Neural progenitor cell (in vitro differentiated cells): ENCODE results near the gene FRY. TPM values are rescaled to one million over a fixed set of nuclear protein-coding genes. Genes with fewer than 3 reads are reported as not detected.

ENCODE experiments used
- DNase-seq: peaks from one replicate; pipeline ENCODE4 v3.0.0-alpha.2; 2016; ENCODE audit warnings: low spot score
- H2AFZ ChIP-seq: fragments of 200-600 bp; sonication (generic); replicated peaks from 2 replicates; pipeline ENCODE4 v1.6.1; 2016; ENCODE audit warnings: antibody characterized with exemption
- H3F3A ChIP-seq: fragments of 200-600 bp; sonication (generic); 2 replicates; pipeline ENCODE4 v1.6.1; 2016; ENCODE audit warnings: antibody characterized with exemption, low read depth
- H3K27ac ChIP-seq: fragments of 200-600 bp; sonication (generic); 2 replicates; pipeline ENCODE4 v1.5.1; 2016; ENCODE audit warnings: mild to moderate bottlenecking
- H3K27me3 ChIP-seq: fragments of 200-600 bp; sonication (generic); 2 replicates; pipeline ENCODE4 v1.6.1; 2016; ENCODE audit warnings: mild to moderate bottlenecking, moderate library complexity
- H3K36me3 ChIP-seq: fragments of 200-600 bp; sonication (generic); 2 replicates; pipeline ENCODE4 v1.5.1; 2016
- H3K4me1 ChIP-seq: fragments of 200-600 bp; sonication (generic); 2 replicates; pipeline ENCODE4 v1.6.1; 2016; ENCODE audit warnings: mixed run types
- H3K4me2 ChIP-seq: fragments of 200-600 bp; sonication (generic); 2 replicates; pipeline ENCODE4 v1.6.1; 2016
- H3K4me3 ChIP-seq: fragments of 200-600 bp; sonication (generic); 2 replicates; pipeline ENCODE4 v1.5.1; 2016
- H3K79me2 ChIP-seq: fragments of 200-600 bp; sonication (generic); 2 replicates; pipeline ENCODE4 v1.6.1; 2016; ENCODE audit warnings: low read depth
- H3K9ac ChIP-seq: fragments of 200-600 bp; sonication (generic); 2 replicates; pipeline ENCODE4 v1.6.1; 2016
- H3K9me3 ChIP-seq: fragments of 200-600 bp; sonication (generic); 2 replicates; pipeline ENCODE4 v1.5.1; 2016; ENCODE audit warnings: low read depth
- H4K20me1 ChIP-seq: fragments of 200-600 bp; sonication (generic); 2 replicates; pipeline ENCODE4 v1.6.1; 2016; ENCODE audit warnings: low read depth
- H3K27ac Mint-ChIP-seq: 3 replicates; pipeline ENCODE4 v1.8.0; 2021; ENCODE audit warnings: mixed read lengths
- H3K27me3 Mint-ChIP-seq: 2 replicates; pipeline ENCODE4 v1.8.0; 2022; ENCODE audit warnings: low read depth, mild to moderate bottlenecking, inconsistent platforms, moderate library complexity, mixed read lengths; ENCODE audit not compliant: insufficient read depth
- H3K36me3 Mint-ChIP-seq: 3 replicates; pipeline ENCODE4 v1.8.0; 2021; ENCODE audit warnings: mixed read lengths
- H3K4me1 Mint-ChIP-seq: 3 replicates; pipeline ENCODE4 v1.8.0; 2021; ENCODE audit warnings: mixed read lengths
- H3K4me3 Mint-ChIP-seq: 3 replicates; pipeline ENCODE4 v1.8.0; 2021; ENCODE audit warnings: mild to moderate bottlenecking, moderate library complexity, mixed read lengths
- H3K9me3 Mint-ChIP-seq: 3 replicates; pipeline ENCODE4 v1.8.0; 2020; ENCODE audit warnings: mixed read lengths
- CTCF ChIP-seq: fragments of 200-600 bp; sonication (generic); IDR thresholded peaks from 2 replicates; pipeline ENCODE4 v1.5.1; 2017; ENCODE audit warnings: antibody characterized with exemption, mild to moderate bottlenecking
- EZH2 ChIP-seq: fragments of 200-600 bp; sonication (generic); IDR thresholded peaks from 2 replicates; pipeline ENCODE4 v1.6.1; 2017; ENCODE audit warnings: antibody characterized with exemption, mild to moderate bottlenecking, moderate library complexity
- EZH2phosphoT487 ChIP-seq: fragments of 200-600 bp; sonication (generic); IDR thresholded peaks from 2 replicates; pipeline ENCODE4 v1.6.1; 2017; ENCODE audit warnings: antibody characterized with exemption
- total RNA-seq: library from RNA; depleted of rRNA; stranded (reverse); fragments of >200 nt; gene quantifications from 2 replicates; pipeline ENCODE4 v1.2.3, GENCODE V29; 2015; ENCODE audit warnings: low replicate concordance

FRY gene
- total RNA-seq, 1 donor from 2014 or later: 12.6 TPM

DNA sequence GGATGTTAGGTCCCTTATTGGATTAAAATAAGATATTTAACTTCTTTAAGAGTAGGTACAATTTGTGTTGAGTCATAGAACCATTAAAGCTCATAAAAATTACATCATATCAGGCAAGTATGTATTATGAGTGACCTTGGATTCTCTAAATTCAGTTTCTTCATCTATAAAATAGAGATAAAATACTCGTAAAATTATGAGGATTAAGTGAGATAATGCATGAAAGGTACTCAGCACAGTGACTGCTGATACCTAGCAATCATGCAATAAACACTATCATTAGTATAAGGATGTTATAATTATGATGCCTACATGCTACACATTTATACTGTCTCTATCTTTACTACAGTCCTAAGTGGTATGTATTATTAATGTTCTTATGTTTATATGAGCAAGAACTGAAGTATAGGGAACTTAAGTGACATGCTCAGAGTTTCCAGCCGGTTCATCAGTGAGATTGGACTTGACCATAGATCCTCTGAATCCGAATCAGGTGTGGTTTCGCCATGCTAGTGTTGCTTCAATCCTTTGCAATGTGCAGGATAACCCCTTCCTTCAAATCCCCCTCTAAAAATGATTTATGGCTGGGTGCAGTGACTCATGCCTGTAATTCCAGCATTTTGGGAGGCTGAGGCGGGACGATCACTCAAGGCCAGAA, 22.9 kb upstream of the FRY start:
- H3K9me3 Mint-ChIP-seq: no peaks in the 10 kb centered on the region
- Histone ChIP-seq H3K79me2 (no peaks in the 10 kb centered on the region), H3K36me3 (no peaks in the 10 kb centered on the region), H3K9me3 (no peaks in the 10 kb centered on the region), H3K9ac (no peak overlapping the region), H3K27ac (no peak overlapping the region), H4K20me1 (no peaks in the 10 kb centered on the region), H3K4me1 (peaks cover 5% of the 10 kb centered on the region), H3F3A (no peaks in the 10 kb centered on the region), H3K4me3 (no peak overlapping the region), H2AFZ (no peak overlapping the region), H3K4me2 (no peak overlapping the region), H3K27me3 (no peaks in the 10 kb centered on the region)
- peaks cover 7% of the 10 kb centered on the region for H3K4me1 Mint-ChIP-seq
- no peak for TF ChIP-seq CTCF
- TF ChIP-seq EZH2: no peak
- TF ChIP-seq EZH2phosphoT487: no peak
- no peaks in the 10 kb centered on the region for H3K36me3 Mint-ChIP-seq
- no peak for DNase-seq
- peaks cover 4% of the 10 kb centered on the region for H3K27me3 Mint-ChIP-seq
- no peak overlapping the region for H3K4me3 Mint-ChIP-seq
- H3K27ac Mint-ChIP-seq: no peak overlapping the region

- DNase-seq: no peak
- H3K9me3 Mint-ChIP-seq: no peaks in the 10 kb centered on the region
- no peak overlapping the region for H2AFZ ChIP-seq
- no peak for TF ChIP-seq EZH2
- TF ChIP-seq EZH2phosphoT487: no peak
- no peak for TF ChIP-seq CTCF
- no peaks in the 10 kb centered on the region for H3K36me3 Mint-ChIP-seq
- H3K27me3 Mint-ChIP-seq: peaks cover 4% of the 10 kb centered on the region
- peaks cover 8% of the 10 kb centered on the region for H3K4me1 ChIP-seq
- H4K20me1 ChIP-seq: no peaks in the 10 kb centered on the region
- H3K36me3 ChIP-seq: no peaks in the 10 kb centered on the region
- no peak overlapping the region for H3K27ac Mint-ChIP-seq
- H3K27me3 ChIP-seq: no peaks in the 10 kb centered on the region
- H3K27ac ChIP-seq: no peak overlapping the region
- no peak overlapping the region for H3K9ac ChIP-seq
- H3K9me3 ChIP-seq: no peaks in the 10 kb centered on the region
- H3K4me3 ChIP-seq: no peak overlapping the region
- no peaks in the 10 kb centered on the region for H3F3A ChIP-seq
- H3K4me3 Mint-ChIP-seq: no peak overlapping the region
- peaks cover 7% of the 10 kb centered on the region for H3K4me1 Mint-ChIP-seq
- no peak overlapping the region for H3K4me2 ChIP-seq
- H3K79me2 ChIP-seq: no peaks in the 10 kb centered on the region
These were observed 22.2 kb upstream of the FRY start for GRCh38 chr13:32009362-32009761.

GRCh38 chr13:32010136-32010535, 21.4 kb upstream of the FRY start:
- Histone ChIP-seq H3K9ac (no peak overlapping the region), H3K79me2 (no peaks in the 10 kb centered on the region), H3K27ac (no peak overlapping the region), H2AFZ (no peak overlapping the region), H3K27me3 (no peaks in the 10 kb centered on the region), H3K4me3 (no peak overlapping the region), H4K20me1 (no peaks in the 10 kb centered on the region), H3K9me3 (no peaks in the 10 kb centered on the region), H3K4me2 (no peak overlapping the region), H3K36me3 (no peaks in the 10 kb centered on the region), H3F3A (no peaks in the 10 kb centered on the region), H3K4me1 (peaks cover 8% of the 10 kb centered on the region)
- Mint-ChIP-seq H3K36me3 (no peaks in the 10 kb centered on the region), H3K4me1 (peaks cover 7% of the 10 kb centered on the region), H3K4me3 (no peak overlapping the region), H3K27ac (no peak overlapping the region), H3K9me3 (no peaks in the 10 kb centered on the region), H3K27me3 (peaks cover 4% of the 10 kb centered on the region)
- no peak for DNase-seq
- no peak for TF ChIP-seq EZH2phosphoT487
- TF ChIP-seq CTCF: no peak
- no peak for TF ChIP-seq EZH2
